C1 segment of cervical spinal cord (tissue), 14 donors: ENCODE data around the gene COL9A3.

ENCODE experiments used
- DNase-seq, 14 donors: peaks; one replicate each; lab custom pipeline; 2025; lab: John Stamatoyannopoulos, UW

COL9A3 gene

GRCh38 chr20:62854121-62854520, 37.3 kb downstream of the COL9A3 start:
- no peak for DNase-seq

- DNase-seq: no peak
Observed at GRCh38 chr20:62855120-62855519, 38.3 kb downstream of the COL9A3 start.

- no peak for DNase-seq
Observed at GRCh38 chr20:62856931-62857619, 40.2 kb downstream of the COL9A3 start.

GRCh38 chr20:62858058-62858830, 41.4 kb downstream of the COL9A3 start:
- DNase-seq: peak in 4 of 14 donors; percentile 7 to 36 (median 18)

- no peak for DNase-seq
Observed at GRCh38 chr20:62859721-62860120, 42.9 kb downstream of the COL9A3 start.

- DNase-seq: peak in 9 of 14 donors; percentile 22 to 61 (median 33)
Observed at GRCh38 chr20:62860391-62860923, 43.6 kb downstream of the COL9A3 start.

- DNase-seq: no peak
Observed at GRCh38 chr20:62860924-62861691, 44.3 kb downstream of the COL9A3 start.

- DNase-seq: peak in 13 of 14 donors; percentile 72 to 93 (median 85)
Observed at GRCh38 chr20:62861726-62862336, 45.0 kb downstream of the COL9A3 start, which contains the start of gene TCFL5. TSS of gene TCFL5 (minus strand) at chr20:62861822. CDS start at chr20:62861670, 152 bp downstream.

GRCh38 chr20:62864207-62864606, 47.4 kb downstream of the COL9A3 start:
- DNase-seq: no peak

- DNase-seq: no peak
Observed at GRCh38 chr20:62872184-62872847, 55.5 kb downstream of the COL9A3 start.

GRCh38 chr20:62872862-62873261, 56.0 kb downstream of the COL9A3 start:
- no peak for DNase-seq

GRCh38 chr20:62873280-62873679, 56.4 kb downstream of the COL9A3 start:
- no peak for DNase-seq

GRCh38 chr20:62873681-62874031, 56.8 kb downstream of the COL9A3 start:
- DNase-seq: peak in 8 of 14 donors; percentile 3 to 66 (median 18)

- no peak for DNase-seq
Observed at GRCh38 chr20:62874964-62875344, 58.1 kb downstream of the COL9A3 start.

- DNase-seq: peak in 10 of 14 donors; percentile 16 to 66 (median 40)
Observed at GRCh38 chr20:62875419-62876361, 58.8 kb downstream of the COL9A3 start.

- DNase-seq: no peak
Observed at GRCh38 chr20:62876501-62876901, 59.7 kb downstream of the COL9A3 start.

GRCh38 chr20:62876902-62877816, 60.3 kb downstream of the COL9A3 start:
- DNase-seq: peak in 2 of 14 donors; percentile 17 to 23

GRCh38 chr20:62878244-62879038, 61.6 kb downstream of the COL9A3 start:
- DNase-seq: no peak
